ENCODE results near the gene BTN3A1. TPM values are rescaled to one million over a fixed set of nuclear protein-coding genes. Genes with fewer than 3 reads are reported as not detected.
"Not testable (repeated sequence)": the region's sequence is repeated elsewhere in the genome, so short reads cannot be mapped to it uniquely, and the experiment has no call there.

The BTN3A1 gene
- total RNA-seq, 4 donors from 2014 or later = 2.5 to 3.5 (median 3.1) TPM

DNA sequence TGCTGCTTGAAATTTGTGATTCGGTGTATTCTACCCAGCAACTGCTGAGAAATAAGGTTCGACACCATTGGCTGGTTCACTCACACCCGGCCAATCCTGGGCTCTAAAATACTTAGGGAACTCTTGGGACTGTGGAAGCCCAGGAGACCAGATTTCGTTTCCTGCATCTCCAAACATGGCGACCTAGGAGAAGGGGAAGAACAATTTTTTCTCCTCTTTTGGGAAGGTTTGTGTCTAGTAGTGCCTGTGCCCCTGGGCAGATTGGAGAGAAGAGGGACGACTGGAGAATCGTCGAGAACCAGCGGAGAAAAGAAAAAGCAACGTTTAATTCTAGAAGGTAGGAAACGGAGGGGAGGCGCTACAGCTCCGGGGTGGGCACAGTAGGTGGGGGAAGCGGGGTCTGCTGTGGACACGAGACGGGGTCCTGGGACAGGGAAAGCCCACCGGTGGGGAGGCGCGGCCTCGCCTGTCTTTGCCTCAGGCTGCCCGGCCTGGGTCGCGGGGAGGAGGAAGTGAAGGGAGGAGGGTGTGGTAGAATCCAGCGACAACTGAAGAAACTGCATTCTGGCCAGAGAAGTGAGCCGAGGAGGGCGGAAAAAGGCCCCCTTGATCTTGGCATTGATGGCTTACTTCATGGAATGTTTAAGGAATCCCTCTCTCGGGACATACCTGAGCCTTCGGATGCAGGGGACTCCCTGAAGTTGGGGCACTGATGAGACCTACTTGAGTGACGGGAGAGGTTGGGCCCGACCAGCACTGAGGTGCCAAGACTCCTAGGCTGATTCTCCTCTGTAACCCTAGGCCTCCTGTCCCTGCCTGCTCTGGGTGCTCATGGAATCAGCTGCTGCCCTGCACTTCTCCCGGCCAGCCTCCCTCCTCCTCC, 56.0 kb downstream of the BTN3A1 start, which contains the start of gene BTN2A1:
TSS of gene BTN2A1 (plus strand) at position 150 of the 883 bp plus-strand sequence. CDS start at position 832, 682 bp downstream.
- H3K4me1 ChIP-seq = peaks cover 28 to 37% of the 10 kb centered on the region in 2 donors
- intact Hi-C loops (cut with DNase I; ENCODE audit: low total_unique reads) = loop anchor here (1.0 to 5.0 kb wide), 3 partner anchors 56 to 286 kb away; partner anchors contain the start of gene BTN3A1
- ATAC-seq = peak; percentile 99 to 100

DNA sequence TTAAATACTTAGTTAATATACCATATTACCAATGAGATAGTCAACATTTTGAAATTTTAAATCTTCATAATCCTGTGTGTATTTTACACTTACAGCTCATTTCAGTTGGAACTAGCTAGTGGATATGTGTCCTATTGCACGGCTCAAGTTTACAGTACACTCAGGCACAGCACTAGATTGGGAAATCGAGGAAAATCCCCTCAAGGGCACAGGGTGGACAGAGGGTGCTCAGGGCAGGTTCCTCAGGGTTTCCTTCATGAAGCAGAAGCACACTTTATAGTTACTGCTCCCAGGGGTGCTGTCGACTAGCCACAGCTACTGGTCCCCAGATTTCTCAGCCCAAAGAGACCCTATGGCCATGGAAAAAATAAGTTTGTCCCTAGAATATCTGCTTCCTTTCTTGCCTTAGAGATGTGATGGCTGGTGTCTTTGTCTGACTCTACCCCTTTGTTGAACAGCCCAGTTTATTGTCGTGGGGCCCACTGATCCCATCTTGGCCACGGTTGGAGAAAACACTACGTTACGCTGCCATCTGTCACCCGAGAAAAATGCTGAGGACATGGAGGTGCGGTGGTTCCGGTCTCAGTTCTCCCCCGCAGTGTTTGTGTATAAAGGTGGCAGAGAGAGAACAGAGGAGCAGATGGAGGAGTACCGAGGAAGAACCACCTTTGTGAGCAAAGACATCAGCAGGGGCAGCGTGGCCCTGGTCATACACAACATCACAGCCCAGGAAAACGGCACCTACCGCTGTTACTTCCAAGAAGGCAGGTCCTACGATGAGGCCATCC, 57.1 kb downstream of the BTN3A1 start:
- DNase-seq (no peak), ATAC-seq (no peak)
- Histone ChIP-seq H3K9me3 (no peaks in the 10 kb centered on the region), H3K27me3 (no peaks in the 10 kb centered on the region), H3K4me1 (peaks cover 28 to 37% of the 10 kb centered on the region in 2 donors), H3K27ac (peak overlapping the region in 2 of 4 donors; percentile 7 to 97), H3K36me3 (peaks cover 0 to 42% of the 10 kb centered on the region in 2 donors), H3K4me3 (peak overlapping the region in 3 of 4 donors; percentile 9 to 94 (median 86))
- TF ChIP-seq, protein P1, sequence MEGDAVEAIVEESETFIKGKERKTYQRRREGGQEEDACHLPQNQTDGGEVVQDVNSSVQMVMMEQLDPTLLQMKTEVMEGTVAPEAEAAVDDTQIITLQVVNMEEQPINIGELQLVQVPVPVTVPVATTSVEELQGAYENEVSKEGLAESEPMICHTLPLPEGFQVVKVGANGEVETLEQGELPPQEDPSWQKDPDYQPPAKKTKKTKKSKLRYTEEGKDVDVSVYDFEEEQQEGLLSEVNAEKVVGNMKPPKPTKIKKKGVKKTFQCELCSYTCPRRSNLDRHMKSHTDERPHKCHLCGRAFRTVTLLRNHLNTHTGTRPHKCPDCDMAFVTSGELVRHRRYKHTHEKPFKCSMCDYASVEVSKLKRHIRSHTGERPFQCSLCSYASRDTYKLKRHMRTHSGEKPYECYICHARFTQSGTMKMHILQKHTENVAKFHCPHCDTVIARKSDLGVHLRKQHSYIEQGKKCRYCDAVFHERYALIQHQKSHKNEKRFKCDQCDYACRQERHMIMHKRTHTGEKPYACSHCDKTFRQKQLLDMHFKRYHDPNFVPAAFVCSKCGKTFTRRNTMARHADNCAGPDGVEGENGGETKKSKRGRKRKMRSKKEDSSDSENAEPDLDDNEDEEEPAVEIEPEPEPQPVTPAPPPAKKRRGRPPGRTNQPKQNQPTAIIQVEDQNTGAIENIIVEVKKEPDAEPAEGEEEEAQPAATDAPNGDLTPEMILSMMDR (IDR thresholded peaks at IDR 0.05 in 4 of 5, conservative IDR thresholded peaks at IDR 0.05 in 1 of 5) = no peak
- no peak for TF ChIP-seq POLR2A (IDR thresholded peaks at IDR 0.05)
- intact Hi-C loops (cut with DNase I; ENCODE audit: low total_unique reads) = loop anchor here (5.0 kb wide), 1 partner anchor 287 kb away; no protein-coding TSS in a partner anchor
- in situ Hi-C loops (cut with MboI; ENCODE audit: low sequenced_read_pairs in 4 of 4) = no loop called here

More for the DNA sequence above, 56.0 kb downstream of the BTN3A1 start, which contains the start of gene BTN2A1:
- peak within 1 kb of the TSS; percentile 74 to 94 (median 86) for H3K4me3 ChIP-seq
- H3K27ac ChIP-seq = peak within 1 kb of the TSS; percentile 93 to 97 (median 94)
- TF ChIP-seq, protein P1 (IDR thresholded peaks at IDR 0.05 in 4 of 5, conservative IDR thresholded peaks at IDR 0.05 in 1 of 5) = no peak
- peak in 1 of 2 donors; percentile 34 for TF ChIP-seq POLR2A (IDR thresholded peaks at IDR 0.05)
- H3K9me3 ChIP-seq = no peaks in the 10 kb centered on the region
- no peaks in the 10 kb centered on the region for H3K27me3 ChIP-seq
- in situ Hi-C loops (cut with MboI; ENCODE audit: low sequenced_read_pairs in 4 of 4) = no loop called here
- DNase-seq = peak; percentile 82
- peaks cover 0 to 30% of the 10 kb centered on the region in 2 donors for H3K36me3 ChIP-seq

DNA sequence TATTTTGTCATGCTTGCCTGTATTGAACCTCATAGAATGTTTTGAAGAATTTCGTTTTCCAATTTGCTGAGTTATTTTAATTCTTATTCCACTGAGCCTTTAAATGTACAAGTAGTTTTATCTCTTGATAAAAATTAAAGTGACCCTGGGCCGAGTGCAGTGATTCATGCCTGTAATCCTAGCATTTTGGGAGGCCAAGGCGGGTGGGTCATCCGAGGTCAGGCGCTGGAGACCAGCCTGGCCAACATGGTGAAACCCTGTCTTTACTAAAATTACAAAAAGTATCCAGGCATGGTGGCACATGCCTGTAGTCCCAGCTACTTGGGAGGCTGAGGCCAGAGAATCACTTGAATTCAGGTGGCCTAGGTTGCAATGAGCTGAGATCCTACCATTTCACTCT, 59.3 kb downstream of the BTN3A1 start:
- Histone ChIP-seq H3K4me3 (peak overlapping the region in 1 of 4 donors; percentile 2), H3K4me1 (peaks cover 28 to 37% of the 10 kb centered on the region in 2 donors), H3K36me3 (peaks cover 1 to 63% of the 10 kb centered on the region in 2 donors)
- intact Hi-C loops (cut with DNase I; ENCODE audit: low total_unique reads); H3K27ac ChIP-seq; H3K9me3 ChIP-seq; DNase-seq; H3K27me3 ChIP-seq; in situ Hi-C loops (cut with MboI; ENCODE audit: low sequenced_read_pairs in 4 of 4); ATAC-seq: not testable (repeated sequence)

DNA sequence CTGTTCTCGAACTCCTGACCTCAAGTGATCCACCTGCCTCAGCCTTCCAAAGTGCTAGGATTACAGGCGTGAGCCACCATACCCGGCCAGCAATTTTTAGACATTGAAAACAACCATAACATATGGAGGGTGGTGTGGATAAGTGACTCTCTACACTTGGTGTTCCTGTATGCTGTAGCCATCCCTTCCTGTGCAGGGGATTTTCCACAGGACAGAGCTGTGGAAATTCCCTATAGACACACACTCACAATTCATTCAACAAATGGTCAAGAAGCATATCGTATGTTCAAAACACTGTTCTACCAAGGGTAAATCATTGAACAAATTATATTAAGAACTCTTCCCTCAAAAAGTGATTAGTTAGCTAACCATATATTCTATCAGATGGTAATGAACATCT, 61.9 kb downstream of the BTN3A1 start:
- Histone ChIP-seq H3K9me3 (no peaks in the 10 kb centered on the region), H3K27ac (no peak overlapping the region), H3K4me1 (peaks cover 26 to 29% of the 10 kb centered on the region in 2 donors), H3K27me3 (no peaks in the 10 kb centered on the region), H3K36me3 (peaks cover 6 to 90% of the 10 kb centered on the region in 2 donors), H3K4me3 (no peak overlapping the region)
- TF ChIP-seq, protein P1 (IDR thresholded peaks at IDR 0.05 in 4 of 5, conservative IDR thresholded peaks at IDR 0.05 in 1 of 5) = no peak
- no peak for TF ChIP-seq POLR2A (IDR thresholded peaks at IDR 0.05)
- ATAC-seq (no peak), DNase-seq (no peak)
- intact Hi-C loops (cut with DNase I; ENCODE audit: low total_unique reads) (no loop called here), in situ Hi-C loops (cut with MboI; ENCODE audit: low sequenced_read_pairs in 4 of 4) (no loop called here)
